ENCODE results near the gene FTO. TPM values are rescaled to one million over a fixed set of nuclear protein-coding genes. Genes with fewer than 3 reads are reported as not detected.

Gene FTO
- total and polyA plus RNA-seq, 7 experiments from 2014 or later = 47.2 to 104 (median 58.3) TPM

- CTCF ChIA-PET = no interaction called here
- Mint-ChIP-seq H3K4me3 (no peak overlapping the region), H3K27ac (peak overlapping the region in 1 of 9 donors; percentile 29), H3K9me3 (no peaks in the 10 kb centered on the region), H3K27me3 (no peaks in the 10 kb centered on the region), H3K4me1 (peaks cover 10 to 61% (median 56%) of the 10 kb centered on the region in 7 donors), H3K36me3 (no peaks in the 10 kb centered on the region)
- Histone ChIP-seq H3K27me3 (ENCODE audit: control insufficient read depth in 2 of 2, insufficient read depth in 2 of 2, low read length in 2 of 2) (no peaks in the 10 kb centered on the region), H3K4me3 (ENCODE audit: low read length) (no peak overlapping the region), H3K36me3 (ENCODE audit: control insufficient read depth in 2 of 3, insufficient read depth in 3 of 3, low read length in 3 of 3) (no peaks in the 10 kb centered on the region), H3K27ac (ENCODE audit: low read depth, low read length) (no peak overlapping the region), H3K9me3 (ENCODE audit: control insufficient read depth in 2 of 3, low read length in 3 of 3) (no peaks in the 10 kb centered on the region), H3K4me1 (ENCODE audit: control insufficient read depth in 2 of 2, insufficient read depth in 2 of 2, low read length in 2 of 2) (no peaks in the 10 kb centered on the region)
- POLR2A ChIA-PET = interaction anchor here (0.8 kb wide), 1 partner anchor 23 kb away, joined by 3 read pairs; no protein-coding TSS in a partner anchor
- intact Hi-C loops (cut with micrococcal nuclease) = no loop called here
- ATAC-seq = no peak
- DNase-seq = no peak
These were observed 88.4 kb downstream of the FTO start for GRCh38 chr16:53792161-53792951.

- Mint-ChIP-seq H3K27me3 (no peaks in the 10 kb centered on the region), H3K36me3 (peaks cover 0 to 20% (median 6%) of the 10 kb centered on the region in 5 donors), H3K27ac (no peak overlapping the region), H3K4me3 (no peak overlapping the region), H3K9me3 (peaks cover 0 to 26% (median 2%) of the 10 kb centered on the region in 11 donors), H3K4me1 (peaks cover 0 to 59% (median 44%) of the 10 kb centered on the region in 7 donors)
- ChIA-PET CTCF (no interaction called here), POLR2A (no interaction called here)
- Histone ChIP-seq H3K27me3 (ENCODE audit: control insufficient read depth in 2 of 2, insufficient read depth in 2 of 2, low read length in 2 of 2) (no peaks in the 10 kb centered on the region), H3K27ac (ENCODE audit: low read depth, low read length) (no peak overlapping the region), H3K4me3 (ENCODE audit: low read length) (no peak overlapping the region), H3K36me3 (ENCODE audit: control insufficient read depth in 2 of 3, insufficient read depth in 3 of 3, low read length in 3 of 3) (no peaks in the 10 kb centered on the region), H3K9me3 (ENCODE audit: control insufficient read depth in 2 of 3, low read length in 3 of 3) (no peaks in the 10 kb centered on the region), H3K4me1 (ENCODE audit: control insufficient read depth in 2 of 2, insufficient read depth in 2 of 2, low read length in 2 of 2) (peaks cover 0 to 8% of the 10 kb centered on the region in 2 donors)
- no peak for DNase-seq
- intact Hi-C loops (cut with micrococcal nuclease) = no loop called here
- no peak for ATAC-seq
These were observed 99.5 kb downstream of the FTO start for GRCh38 chr16:53803451-53803850.

GRCh38 chr16:53803998-53804397, 100.0 kb downstream of the FTO start:
- peaks cover 0 to 22% (median 2%) of the 10 kb centered on the region in 11 donors for H3K9me3 Mint-ChIP-seq
- peaks cover 0 to 65% (median 47%) of the 10 kb centered on the region in 7 donors for H3K4me1 Mint-ChIP-seq
- H3K27me3 Mint-ChIP-seq = no peaks in the 10 kb centered on the region
- H3K4me1 ChIP-seq (ENCODE audit: control insufficient read depth in 2 of 2, insufficient read depth in 2 of 2, low read length in 2 of 2) = peaks cover 0 to 8% of the 10 kb centered on the region in 2 donors
- H3K27ac Mint-ChIP-seq = no peak overlapping the region
- no peak overlapping the region for H3K4me3 ChIP-seq (ENCODE audit: low read length)
- ATAC-seq (no peak), DNase-seq (no peak)
- intact Hi-C loops (cut with micrococcal nuclease) = no loop called here
- no peaks in the 10 kb centered on the region for H3K36me3 ChIP-seq (ENCODE audit: control insufficient read depth in 2 of 3, insufficient read depth in 3 of 3, low read length in 3 of 3)
- H3K36me3 Mint-ChIP-seq = peaks cover 0 to 17% (median 6%) of the 10 kb centered on the region in 5 donors
- no peak overlapping the region for H3K27ac ChIP-seq (ENCODE audit: low read depth, low read length)
- POLR2A ChIA-PET = no interaction called here
- H3K4me3 Mint-ChIP-seq = no peak overlapping the region
- no peaks in the 10 kb centered on the region for H3K9me3 ChIP-seq (ENCODE audit: control insufficient read depth in 2 of 3, low read length in 3 of 3)
- H3K27me3 ChIP-seq (ENCODE audit: control insufficient read depth in 2 of 2, insufficient read depth in 2 of 2, low read length in 2 of 2) = no peaks in the 10 kb centered on the region
- CTCF ChIA-PET = no interaction called here

GRCh38 chr16:53804467-53804866, 100.5 kb downstream of the FTO start:
- H3K9me3 ChIP-seq (ENCODE audit: control insufficient read depth in 2 of 3, low read length in 3 of 3) = no peaks in the 10 kb centered on the region
- POLR2A ChIA-PET = no interaction called here
- no peak overlapping the region for H3K4me3 ChIP-seq (ENCODE audit: low read length)
- ATAC-seq = no peak
- no peak overlapping the region for H3K4me3 Mint-ChIP-seq
- peaks cover 0 to 8% of the 10 kb centered on the region in 2 donors for H3K4me1 ChIP-seq (ENCODE audit: control insufficient read depth in 2 of 2, insufficient read depth in 2 of 2, low read length in 2 of 2)
- intact Hi-C loops (cut with micrococcal nuclease) = no loop called here
- no peak for DNase-seq
- H3K27me3 ChIP-seq (ENCODE audit: control insufficient read depth in 2 of 2, insufficient read depth in 2 of 2, low read length in 2 of 2) = no peaks in the 10 kb centered on the region
- H3K27ac Mint-ChIP-seq = no peak overlapping the region
- H3K4me1 Mint-ChIP-seq = peaks cover 0 to 69% (median 47%) of the 10 kb centered on the region in 7 donors
- H3K27me3 Mint-ChIP-seq = no peaks in the 10 kb centered on the region
- CTCF ChIA-PET = interaction anchor here (1.1 kb wide), 1 partner anchor 10 kb away, joined by 3 read pairs; no protein-coding TSS in a partner anchor
- H3K9me3 Mint-ChIP-seq = peaks cover 0 to 20% (median 2%) of the 10 kb centered on the region in 11 donors
- peaks cover 0 to 17% (median 6%) of the 10 kb centered on the region in 5 donors for H3K36me3 Mint-ChIP-seq
- H3K36me3 ChIP-seq (ENCODE audit: control insufficient read depth in 2 of 3, insufficient read depth in 3 of 3, low read length in 3 of 3) = no peaks in the 10 kb centered on the region
- no peak overlapping the region for H3K27ac ChIP-seq (ENCODE audit: low read depth, low read length)

- H3K27ac ChIP-seq (ENCODE audit: low read depth, low read length) = no peak overlapping the region
- Mint-ChIP-seq H3K27me3 (no peaks in the 10 kb centered on the region), H3K36me3 (peaks cover 0 to 18% (median 6%) of the 10 kb centered on the region in 5 donors), H3K4me3 (no peak overlapping the region), H3K27ac (no peak overlapping the region), H3K4me1 (peaks cover 0 to 72% (median 49%) of the 10 kb centered on the region in 7 donors), H3K9me3 (peaks cover 0 to 14% (median 2%) of the 10 kb centered on the region in 11 donors)
- no peaks in the 10 kb centered on the region for H3K9me3 ChIP-seq (ENCODE audit: control insufficient read depth in 2 of 3, low read length in 3 of 3)
- H3K4me1 ChIP-seq (ENCODE audit: control insufficient read depth in 2 of 2, insufficient read depth in 2 of 2, low read length in 2 of 2) = peaks cover 0 to 8% of the 10 kb centered on the region in 2 donors
- no peak overlapping the region for H3K4me3 ChIP-seq (ENCODE audit: low read length)
- H3K36me3 ChIP-seq (ENCODE audit: control insufficient read depth in 2 of 3, insufficient read depth in 3 of 3, low read length in 3 of 3) = peaks cover 0 to under 1% (median 0%) of the 10 kb centered on the region in 3 experiments
- CTCF ChIA-PET = interaction anchor here (1.1 kb wide), 1 partner anchor 11 kb away, joined by 3 read pairs; no protein-coding TSS in a partner anchor
- intact Hi-C loops (cut with micrococcal nuclease) = no loop called here
- no peak for ATAC-seq
- POLR2A ChIA-PET = interaction anchor here (0.5 to 0.7 kb wide), 2 partner anchors 429 to 490 kb away, joined by 3 read pairs; no protein-coding TSS in a partner anchor
- no peak for DNase-seq
- no peaks in the 10 kb centered on the region for H3K27me3 ChIP-seq (ENCODE audit: control insufficient read depth in 2 of 2, insufficient read depth in 2 of 2, low read length in 2 of 2)
These were observed 101.2 kb downstream of the FTO start for GRCh38 chr16:53805113-53805512.

GRCh38 chr16:53805752-53806151, 101.8 kb downstream of the FTO start:
- peak overlapping the region in 1 of 10 donors; percentile 9 for H3K4me3 Mint-ChIP-seq
- ATAC-seq (no peak), DNase-seq (no peak)
- H3K9me3 Mint-ChIP-seq = peaks cover 0 to 9% (median 0%) of the 10 kb centered on the region in 11 donors
- intact Hi-C loops (cut with micrococcal nuclease) = no loop called here
- CTCF ChIA-PET = interaction anchor here (0.9 to 1.1 kb wide), 2 partner anchors 12 to 1182 kb away, joined by 3 read pairs; no protein-coding TSS in a partner anchor
- POLR2A ChIA-PET = interaction anchor here (0.5 kb wide), 1 partner anchor 491 kb away, joined by 3 read pairs; no protein-coding TSS in a partner anchor
- peaks cover 0 to 77% (median 53%) of the 10 kb centered on the region in 7 donors for H3K4me1 Mint-ChIP-seq
- Histone ChIP-seq H3K27ac (ENCODE audit: low read depth, low read length) (no peak overlapping the region), H3K4me1 (ENCODE audit: control insufficient read depth in 2 of 2, insufficient read depth in 2 of 2, low read length in 2 of 2) (peaks cover 0 to 8% of the 10 kb centered on the region in 2 donors), H3K27me3 (ENCODE audit: control insufficient read depth in 2 of 2, insufficient read depth in 2 of 2, low read length in 2 of 2) (no peaks in the 10 kb centered on the region), H3K4me3 (ENCODE audit: low read length) (no peak overlapping the region), H3K36me3 (ENCODE audit: control insufficient read depth in 2 of 3, insufficient read depth in 3 of 3, low read length in 3 of 3) (peaks cover 0 to 7% (median 0%) of the 10 kb centered on the region in 3 experiments), H3K9me3 (ENCODE audit: control insufficient read depth in 2 of 3, low read length in 3 of 3) (no peaks in the 10 kb centered on the region)
- no peak overlapping the region for H3K27ac Mint-ChIP-seq
- no peaks in the 10 kb centered on the region for H3K27me3 Mint-ChIP-seq
- peaks cover 6 to 25% (median 13%) of the 10 kb centered on the region in 5 donors for H3K36me3 Mint-ChIP-seq

Data from naive thymus-derived CD4-positive, alpha-beta T cell (primary cell).